ENCODE results near the gene ADGRG1.
"Not testable (repeated sequence)": the region's sequence is repeated elsewhere in the genome, so short reads cannot be mapped to it uniquely, and the experiment has no call there.

Gene ADGRG1

DNA sequence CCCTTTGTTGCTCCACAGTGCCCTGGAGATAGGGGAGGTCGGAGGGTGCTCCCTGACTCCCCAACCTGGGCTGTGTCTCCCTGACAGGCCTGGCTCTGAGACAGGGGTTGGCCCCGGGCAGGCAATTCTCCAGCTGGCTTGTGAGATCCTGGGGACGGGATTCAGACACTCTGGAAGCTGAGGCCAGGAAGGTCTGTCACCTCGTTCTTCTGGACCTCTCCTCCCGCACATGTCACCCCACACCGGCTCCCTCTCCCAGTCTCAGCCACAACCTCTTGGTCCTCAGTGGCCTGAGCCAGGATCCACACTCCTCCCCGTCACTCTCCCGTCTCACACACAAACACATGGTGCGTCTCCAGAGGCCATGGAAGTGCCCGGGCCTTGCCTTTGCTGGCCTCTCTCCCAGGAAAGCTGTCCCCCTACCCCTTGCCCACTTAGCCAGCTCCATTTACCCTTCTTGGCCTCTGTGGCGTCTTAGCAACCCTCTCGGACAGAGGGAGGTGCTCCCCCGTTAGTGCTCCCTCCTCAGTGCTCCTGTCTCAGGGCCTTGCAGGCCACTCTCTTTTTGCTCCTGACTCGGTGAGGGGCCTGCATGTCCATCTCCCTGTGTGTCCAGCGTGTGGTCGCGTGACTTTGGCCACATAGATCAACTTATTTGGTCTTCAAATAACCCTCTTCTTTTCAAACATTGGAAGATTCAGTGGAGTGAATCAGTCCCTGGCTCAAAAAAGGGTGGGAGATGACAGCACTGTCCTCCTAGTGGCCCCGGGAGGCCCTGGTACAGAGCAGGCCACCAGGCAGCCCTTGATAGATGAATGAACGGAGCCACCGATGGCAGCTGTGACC, 40.4 kb downstream of the ADGRG1 start:
- no peak for DNase-seq

DNA sequence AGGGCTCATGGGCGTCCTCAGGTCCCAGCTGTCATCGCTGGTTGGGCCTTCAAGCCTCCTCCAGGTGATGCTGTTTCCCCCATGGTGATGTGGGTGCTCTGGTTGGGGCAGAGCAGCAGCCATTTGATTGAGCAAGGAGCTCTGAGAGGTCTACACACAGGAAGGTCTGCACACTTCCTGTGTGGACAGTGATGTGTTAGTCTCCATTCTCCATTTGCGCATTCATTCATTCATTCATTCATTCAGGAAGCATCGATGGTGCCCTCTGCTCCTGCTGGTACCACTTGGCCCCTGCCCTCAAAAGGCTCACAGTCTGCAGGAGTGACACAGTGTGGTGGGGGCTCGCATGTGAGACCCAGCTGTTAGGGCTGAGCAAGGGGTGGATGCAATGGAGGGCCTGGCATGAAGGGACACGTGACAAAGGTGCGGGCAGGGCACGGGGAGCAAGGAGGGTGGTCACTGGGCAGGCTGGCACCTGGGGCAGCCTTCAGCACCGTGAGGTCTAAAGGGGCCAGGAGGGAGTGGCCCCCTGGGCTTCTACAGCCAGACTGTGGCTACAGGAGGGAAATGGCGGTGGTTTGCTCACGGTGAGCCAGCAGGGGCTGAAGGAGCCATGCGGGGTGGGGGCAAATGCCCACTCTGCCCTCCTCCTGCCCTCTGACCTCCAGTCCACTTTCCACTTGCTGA, 41.2 kb downstream of the ADGRG1 start:
- DNase-seq = no peak

- DNase-seq = no peak
Measured at GRCh38 chr16:57670196-57670595, 41.8 kb downstream of the ADGRG1 start.

DNA sequence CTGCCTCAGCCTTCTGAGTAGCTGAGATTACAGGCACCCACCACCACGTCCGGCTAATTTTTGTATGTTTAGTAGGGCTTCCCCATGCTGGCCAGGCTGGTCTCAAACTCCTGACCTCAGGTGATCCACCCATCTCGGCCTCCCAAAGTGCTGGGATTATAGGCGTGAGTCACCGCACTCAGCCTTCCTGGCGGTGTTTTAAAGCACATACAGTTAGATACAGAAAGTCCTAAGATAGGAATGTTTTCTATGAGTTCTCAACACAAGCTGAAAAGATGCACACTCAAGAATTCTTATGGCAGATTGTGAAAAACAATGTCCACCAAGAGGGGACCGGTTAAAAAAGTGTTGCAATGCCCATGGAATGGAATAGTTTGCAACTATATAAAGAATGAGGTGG, 43.0 kb downstream of the ADGRG1 start:
- not testable (repeated sequence) for DNase-seq

GRCh38 chr16:57672416-57672815, 44.0 kb downstream of the ADGRG1 start:
- DNase-seq = no peak

DNA sequence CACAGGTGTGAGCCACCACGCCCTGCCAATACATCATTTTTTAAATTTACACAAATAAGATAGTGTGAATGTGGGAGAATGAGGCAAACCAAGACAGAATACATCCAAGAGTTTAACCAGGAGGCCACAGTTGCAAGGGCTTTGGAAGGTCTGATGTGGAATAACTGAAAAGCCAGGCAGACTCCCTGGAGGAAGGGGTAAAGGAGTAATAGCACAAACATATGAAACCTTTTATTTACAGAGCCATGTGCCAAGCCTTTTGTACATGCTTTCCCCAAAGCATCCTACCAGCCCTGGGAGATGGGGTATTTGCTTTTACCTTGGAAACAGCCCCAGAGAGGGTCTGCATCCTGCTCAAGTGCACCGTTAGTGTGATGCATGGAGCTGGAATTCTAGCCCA, 44.4 kb downstream of the ADGRG1 start:
- DNase-seq = no peak

- DNase-seq = no peak
Measured at GRCh38 chr16:57675741-57676551, 47.5 kb downstream of the ADGRG1 start.

DNA sequence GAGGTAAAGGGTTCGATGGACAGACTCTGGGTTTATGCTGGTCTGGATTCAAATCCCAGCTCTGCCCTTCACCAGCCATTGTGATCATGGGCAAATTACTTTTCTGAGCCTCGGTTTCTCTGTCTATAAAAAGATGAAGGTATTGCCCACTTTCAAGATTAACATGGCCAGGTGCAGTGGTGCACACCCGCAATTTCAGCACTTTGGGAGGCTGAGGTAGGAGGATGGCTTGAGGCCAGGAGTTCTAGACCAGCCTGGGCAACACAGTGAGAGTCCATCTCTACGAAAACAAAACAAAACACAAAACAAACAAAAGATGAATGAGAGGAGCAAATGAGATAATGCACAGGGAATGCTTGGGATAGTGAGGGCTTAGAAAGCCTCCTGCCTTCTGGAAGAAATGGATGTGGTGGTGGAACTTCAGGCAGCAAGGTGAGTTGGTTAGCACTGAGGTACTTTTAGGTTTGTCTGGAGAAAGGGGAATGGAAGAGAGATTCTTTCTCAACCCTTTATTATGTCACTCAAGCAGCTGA, 48.2 kb downstream of the ADGRG1 start:
- no peak for DNase-seq

- no peak for DNase-seq
Measured at GRCh38 chr16:57677622-57678369, 49.4 kb downstream of the ADGRG1 start.

GRCh38 chr16:57679016-57679415, 50.6 kb downstream of the ADGRG1 start:
- no peak for DNase-seq

GRCh38 chr16:57679767-57680482, 51.5 kb downstream of the ADGRG1 start:
- no peak for DNase-seq

GRCh38 chr16:57680842-57681375, 52.5 kb downstream of the ADGRG1 start:
- DNase-seq = no peak

- DNase-seq = no peak
Measured at GRCh38 chr16:57681950-57682728, 53.7 kb downstream of the ADGRG1 start.

DNA sequence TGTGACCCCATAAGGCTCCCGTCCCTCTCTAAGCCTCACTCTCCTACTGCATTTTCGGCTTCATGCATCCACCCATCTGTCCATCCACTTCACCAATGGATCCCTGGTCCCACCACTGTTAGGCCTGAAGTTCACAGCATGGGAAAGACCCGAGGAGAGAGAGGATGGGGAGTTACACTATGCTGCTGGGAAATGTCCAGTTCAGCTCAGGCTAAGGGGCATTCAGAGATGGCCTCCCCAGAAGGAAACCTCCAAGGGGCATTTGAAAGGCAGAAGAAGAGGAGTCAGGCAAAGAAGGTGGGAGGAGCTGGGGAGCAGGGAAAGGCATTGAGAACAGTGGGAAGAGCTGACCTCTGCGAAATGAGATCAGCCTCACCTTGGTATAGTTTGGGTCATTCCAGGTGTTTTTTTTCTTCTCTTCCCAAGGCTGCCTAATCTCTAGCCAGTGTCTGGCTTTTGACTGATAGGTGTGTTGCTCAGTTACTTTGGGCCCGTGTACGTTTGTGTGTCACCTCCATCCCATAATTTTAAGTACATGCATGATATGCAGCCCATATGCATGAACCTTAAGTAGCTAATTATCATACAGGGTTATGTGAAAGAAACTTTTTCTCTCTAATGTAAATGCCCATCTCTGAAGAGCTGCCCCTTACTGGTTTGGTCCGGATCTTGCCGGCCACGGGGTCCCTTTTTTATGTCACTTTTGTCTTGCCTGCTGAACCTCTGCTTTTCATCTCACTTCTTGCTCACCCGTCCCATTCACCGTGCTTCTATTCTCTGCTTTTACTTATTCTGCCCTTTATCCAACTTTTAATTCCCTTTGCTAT, 54.6 kb downstream of the ADGRG1 start:
- DNase-seq = no peak

DNA sequence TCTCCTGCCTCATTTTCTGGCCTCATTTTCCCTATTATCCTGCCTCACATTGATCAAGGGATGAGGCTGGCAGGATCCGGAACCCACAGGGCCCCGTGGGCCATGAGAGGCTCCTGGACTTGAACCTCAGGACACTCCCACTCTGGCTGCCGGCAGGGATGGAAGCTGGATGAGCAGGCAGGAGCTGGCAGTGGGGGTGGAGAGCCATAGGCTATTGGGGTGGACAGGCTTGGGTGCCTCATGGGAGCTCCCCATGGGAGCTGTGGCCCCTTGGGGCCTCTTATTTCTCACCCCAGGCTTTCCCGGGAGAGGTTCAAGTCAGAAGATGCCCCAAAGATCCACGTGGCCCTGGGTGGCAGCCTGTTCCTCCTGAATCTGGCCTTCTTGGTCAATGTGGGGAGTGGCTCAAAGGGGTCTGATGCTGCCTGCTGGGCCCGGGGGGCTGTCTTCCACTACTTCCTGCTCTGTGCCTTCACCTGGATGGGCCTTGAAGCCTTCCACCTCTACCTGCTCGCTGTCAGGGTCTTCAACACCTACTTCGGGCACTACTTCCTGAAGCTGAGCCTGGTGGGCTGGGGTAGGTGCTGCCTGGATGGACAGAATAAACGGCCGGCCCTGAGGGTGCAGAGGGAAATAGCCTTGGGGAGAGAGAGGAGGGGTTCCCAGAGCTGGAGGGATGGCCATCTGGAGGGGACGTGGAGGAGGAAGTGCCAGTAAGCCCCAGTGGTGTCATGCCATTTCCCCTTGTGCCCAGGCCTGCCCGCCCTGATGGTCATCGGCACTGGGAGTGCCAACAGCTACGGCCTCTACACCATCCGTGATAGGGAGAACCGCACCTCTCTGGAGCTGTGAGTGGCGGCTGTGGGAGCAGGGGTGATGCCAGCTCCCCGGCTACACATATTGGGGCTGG, 55.5 kb downstream of the ADGRG1 start:
- DNase-seq = no peak

DNA sequence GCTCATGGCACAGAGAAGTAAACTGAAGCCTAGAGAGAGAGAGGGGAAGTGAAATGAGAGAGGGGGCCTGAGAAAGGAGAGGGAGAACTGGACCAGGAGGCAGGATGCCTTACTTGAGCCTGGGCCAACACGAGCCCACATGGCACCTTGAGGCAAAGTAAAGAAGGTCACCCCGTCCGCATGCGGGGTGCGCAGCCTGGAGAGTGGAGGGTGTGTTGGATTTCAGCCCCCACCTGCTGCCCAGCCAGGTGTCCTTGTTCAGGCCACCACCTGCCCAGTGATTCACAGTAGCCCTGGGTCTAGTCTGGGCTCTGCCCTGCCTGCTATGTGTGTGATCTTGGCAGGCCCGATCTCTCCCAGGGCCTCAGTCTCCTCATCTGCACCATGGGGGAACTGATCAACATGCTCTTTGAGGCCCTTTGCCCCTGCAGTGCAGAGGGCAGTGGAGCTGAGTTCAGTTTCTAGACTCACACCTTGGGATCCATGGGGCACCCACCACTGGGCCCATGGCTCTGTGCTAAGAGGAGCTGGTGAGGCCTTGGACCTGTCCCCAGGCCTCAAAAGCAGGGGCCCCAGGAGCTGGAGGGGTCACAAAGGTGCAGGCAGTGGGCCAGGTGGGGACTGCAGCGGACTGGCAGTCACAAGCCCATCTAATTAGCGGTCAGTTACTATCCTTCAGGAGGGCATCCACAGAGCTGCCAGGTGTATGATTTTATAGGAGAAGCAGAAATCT, 56.4 kb downstream of the ADGRG1 start:
- DNase-seq = no peak

GRCh38 chr16:57685633-57686032, 57.2 kb downstream of the ADGRG1 start:
- DNase-seq = no peak

DNA sequence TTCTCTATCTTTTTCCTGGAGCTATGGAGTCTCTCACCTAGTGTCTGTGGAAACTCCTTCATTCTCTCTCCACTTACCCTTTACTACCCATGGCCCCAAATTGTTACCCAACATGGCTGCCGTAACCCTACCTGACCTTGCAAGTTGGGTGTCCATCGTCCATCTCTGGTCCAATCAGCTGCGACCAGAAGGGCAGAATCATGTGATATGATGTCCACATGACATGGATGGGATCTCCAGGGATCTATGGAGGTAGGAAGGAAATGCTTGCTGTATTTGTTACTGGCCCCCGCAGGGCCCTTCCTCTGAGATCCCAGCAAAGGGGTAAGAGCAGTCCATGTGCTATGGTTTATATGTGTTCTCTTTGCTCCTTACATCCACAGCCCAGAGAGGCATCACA, 58.1 kb downstream of the ADGRG1 start:
- DNase-seq = no peak
